Measurements from ENCODE around the gene DNAAF9. TPM values are rescaled to one million over a fixed set of nuclear protein-coding genes. Genes with fewer than 3 reads are reported as not detected.

DNAAF9 gene
- total and polyA plus RNA-seq, 2 of the 8 experiments (the other 6 are each of a cell fraction or from before 2014, with no cell fraction given): 2.6 to 5.7 TPM

DNA sequence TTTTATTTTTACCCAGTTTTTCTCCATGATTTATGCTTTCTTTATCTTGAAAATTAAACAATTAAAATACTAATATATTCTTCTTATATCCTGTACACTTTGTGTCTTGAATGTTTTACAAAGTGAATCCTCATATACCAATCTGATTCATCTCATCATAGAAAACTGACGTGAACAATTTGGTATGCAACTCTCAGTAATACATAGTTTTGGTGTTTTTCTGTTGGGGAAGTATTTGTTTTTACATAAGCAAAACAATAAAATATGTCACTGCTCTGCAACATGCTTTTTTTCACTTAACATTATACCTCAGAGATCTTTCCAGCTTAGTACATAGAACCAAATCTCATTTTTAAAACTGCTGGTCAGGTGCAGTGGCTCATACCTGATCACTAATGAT is 14.7 kb downstream of the DNAAF9 start:
- Histone ChIP-seq H2AK5ac (ENCODE audit: low read depth, low read length) (no peak overlapping the region), H3K23ac (ENCODE audit: insufficient read length) (no peak overlapping the region), H2BK20ac (ENCODE audit: low read length) (no peak overlapping the region), H3K27ac (ENCODE audit: low read depth, low read length) (no peak overlapping the region), H3K23me2 (ENCODE audit: low read depth, low read length) (no peaks in the 10 kb centered on the region), H3K18ac (ENCODE audit: extremely low read depth, low read length) (no peak overlapping the region), H4K91ac (replicated peaks; ENCODE audit: insufficient read length, low read length) (no peak overlapping the region), H3K9ac (replicated peaks in 1 of 4; ENCODE audit: extremely low read depth in 1 of 4, low read depth in 3 of 4, low read length in 3 of 4) (no peak overlapping the region), H3K79me1 (ENCODE audit: low read depth, low read length) (no peaks in the 10 kb centered on the region; the same call in 1 of the 2 replicates), H3K56ac (replicated peaks; ENCODE audit: insufficient read length, low read depth, low read length) (no peak overlapping the region), H3K36me3 (ENCODE audit: control insufficient read depth in 2 of 4, insufficient read depth in 4 of 4, low read length in 3 of 4) (no peaks in the 10 kb centered on the region), H2BK12ac (ENCODE audit: low read depth, low read length) (no peak overlapping the region), H4K5ac (ENCODE audit: insufficient read length, low read depth, low read length) (no peak overlapping the region), H2BK120ac (replicated peaks; ENCODE audit: low read depth, low read length) (no peak overlapping the region), H2BK5ac (ENCODE audit: low read depth, low read length) (no peak overlapping the region), H3K9me3 (ENCODE audit: insufficient read depth in 2 of 2, low read depth in 1 of 2, low read length in 1 of 2) (0 out of 4 replicates have a peak, but pooled peaks cover 0 to 4% of the 10 kb centered on the region in 2 experiments), H2BK15ac (ENCODE audit: low read length) (no peak overlapping the region), H3K79me2 (ENCODE audit: control insufficient read depth in 1 of 2, insufficient read depth in 2 of 2, low read length in 2 of 2) (0 out of 4 replicates have a peak, but pooled peaks cover 0 to 4% of the 10 kb centered on the region in 2 experiments), H3K4me2 (ENCODE audit: insufficient read depth in 1 of 2, low read depth in 2 of 2, low read length in 2 of 2) (no peak overlapping the region), H4K20me1 (replicated peaks in 1 of 2; ENCODE audit: control insufficient read depth in 1 of 2, insufficient read depth in 2 of 2, low read length in 2 of 2) (no peaks in the 10 kb centered on the region), H3K14ac (ENCODE audit: insufficient read length) (no peak overlapping the region), H3K4ac (replicated peaks; ENCODE audit: insufficient read length, low read depth, low read length) (no peak overlapping the region), H4K8ac (ENCODE audit: extremely low read depth, insufficient read depth, low read length) (no peak overlapping the region), H2AFZ (ENCODE audit: low read length) (no peak overlapping the region), H3K4me3 (ENCODE audit: extremely low read depth in 1 of 4, insufficient read depth in 2 of 4, low read depth in 3 of 4, low read length in 4 of 4) (no peak overlapping the region), H3K4me1 (replicated peaks in 1 of 4; ENCODE audit: control insufficient read depth in 3 of 4, insufficient read depth in 4 of 4, low read length in 3 of 4) (no peaks in the 10 kb centered on the region), H3K27me3 (replicated peaks in 1 of 4; ENCODE audit: control insufficient read depth in 3 of 4, extremely low read depth in 1 of 4, insufficient read depth in 3 of 4, low read length in 3 of 4) (no peaks in the 10 kb centered on the region)
- 92% methylated on average over 1 of the region's 1 CpG; no CpG with 5 or more reads in 1 of the 2 experiments for WGBS, 2 experiments (ENCODE audit: extremely low coverage in 1 of 2, insufficient coverage in 1 of 2, insufficient read length in 1 of 2, insufficient replicate concordance in 2 of 2, low coverage in 1 of 2, low lambda C conversion rate in 2 of 2, missing lambda C conversion rate in 1 of 2)
- POLR2A ChIA-PET (ENCODE audit: partially characterized antibody): no interaction called here
- CTCF ChIA-PET (ENCODE audit: partially characterized antibody): no interaction called here
- TF ChIP-seq TEAD4 (IDR thresholded peaks at IDR 0.05; ENCODE audit: low read depth, low read length) (no peak), POLR2A (IDR thresholded peaks at IDR 0.05; ENCODE audit: control extremely low read depth in 1 of 2, low read depth in 2 of 2, low read length in 2 of 2) (no peak), RAD21 (IDR thresholded peaks at IDR 0.05 in 1 of 2, conservative IDR thresholded peaks at IDR 0.05 in 1 of 2; ENCODE audit: low read depth in 2 of 2, low read length in 2 of 2) (no peak), CTBP2 (IDR thresholded peaks at IDR 0.05; ENCODE audit: borderline replicate concordance, insufficient read depth, insufficient read length, low read length) (no peak), RNF2 (IDR thresholded peaks at IDR 0.05; ENCODE audit: borderline replicate concordance, low read depth, low read length, missing control alignments, poor library complexity, severe bottlenecking) (no peak), JUND (IDR thresholded peaks at IDR 0.05; ENCODE audit: low read length) (no peak)
- TF ChIP-seq, protein P1, sequence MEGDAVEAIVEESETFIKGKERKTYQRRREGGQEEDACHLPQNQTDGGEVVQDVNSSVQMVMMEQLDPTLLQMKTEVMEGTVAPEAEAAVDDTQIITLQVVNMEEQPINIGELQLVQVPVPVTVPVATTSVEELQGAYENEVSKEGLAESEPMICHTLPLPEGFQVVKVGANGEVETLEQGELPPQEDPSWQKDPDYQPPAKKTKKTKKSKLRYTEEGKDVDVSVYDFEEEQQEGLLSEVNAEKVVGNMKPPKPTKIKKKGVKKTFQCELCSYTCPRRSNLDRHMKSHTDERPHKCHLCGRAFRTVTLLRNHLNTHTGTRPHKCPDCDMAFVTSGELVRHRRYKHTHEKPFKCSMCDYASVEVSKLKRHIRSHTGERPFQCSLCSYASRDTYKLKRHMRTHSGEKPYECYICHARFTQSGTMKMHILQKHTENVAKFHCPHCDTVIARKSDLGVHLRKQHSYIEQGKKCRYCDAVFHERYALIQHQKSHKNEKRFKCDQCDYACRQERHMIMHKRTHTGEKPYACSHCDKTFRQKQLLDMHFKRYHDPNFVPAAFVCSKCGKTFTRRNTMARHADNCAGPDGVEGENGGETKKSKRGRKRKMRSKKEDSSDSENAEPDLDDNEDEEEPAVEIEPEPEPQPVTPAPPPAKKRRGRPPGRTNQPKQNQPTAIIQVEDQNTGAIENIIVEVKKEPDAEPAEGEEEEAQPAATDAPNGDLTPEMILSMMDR (IDR thresholded peaks at IDR 0.05; ENCODE audit: control extremely low read depth in 1 of 3, insufficient read depth in 1 of 3, low read depth in 1 of 3, low read length in 3 of 3): no peak
- no peak for DNase-seq (ENCODE audit: low read depth in 1 of 2, low spot score in 2 of 2)
- FAIRE-seq: no peak
